Spleen (tissue), 11 donors: Measurements from ENCODE around the gene KLHDC4. TPM values are rescaled to one million over a fixed set of nuclear protein-coding genes. Genes with fewer than 3 reads are reported as not detected.
A peak's percentile ranks its signal among the peaks of the same experiment; 100 is the strongest.
"Not testable (repeated sequence)": the region's sequence is repeated elsewhere in the genome, so short reads cannot be mapped to it uniquely, and the experiment has no call there.

Experiments
- DNase-seq: peaks from one replicate; pipeline ENCODE4 v3.0.0-alpha.2; 2020
- H3K27ac ChIP-seq, 8 donors: fragments of 200-600 bp; sonication (generic) in 7 of 8; 1 replicate in 4 of 8; 2 replicates in 4 of 8; pipeline versions ENCODE4 v1.5.0 to v1.8.0; 2016 to 2021; ENCODE audit warnings: inconsistent platforms in 4 of 8, mild to moderate bottlenecking in 4 of 8, moderate library complexity in 1 of 8
- H3K27me3 ChIP-seq, 7 donors: fragments of 200-600 bp; sonication (generic) in 6 of 7; replicated peaks in 1 of 7; 1 replicate in 4 of 7; 2 replicates in 3 of 7; pipeline versions ENCODE4 v1.5.0 to v1.8.0; 2016 to 2021; ENCODE audit warnings: inconsistent platforms in 3 of 7, mild to moderate bottlenecking in 1 of 7
- H3K36me3 ChIP-seq, 6 donors: fragments of 200-600 bp; sonication (generic) in 5 of 6; 1 replicate in 4 of 6; 2 replicates in 2 of 6; pipeline versions ENCODE4 v1.5.0 to v1.8.0; 2016 to 2021; ENCODE audit warnings: inconsistent platforms in 2 of 6
- H3K4me1 ChIP-seq, 6 donors: fragments of 200-600 bp; sonication (generic) in 5 of 6; 1 replicate in 3 of 6; 2 replicates in 3 of 6; pipeline versions ENCODE4 v1.5.0 to v1.8.0; 2016 to 2021; ENCODE audit warnings: inconsistent platforms in 3 of 6
- H3K4me3 ChIP-seq, 8 donors: fragments of 200-600 bp; sonication (generic) in 7 of 8; 1 replicate in 4 of 8; 2 replicates in 4 of 8; pipeline versions ENCODE4 v1.5.0 to v1.8.0; 2016 to 2021; ENCODE audit warnings: inconsistent platforms in 4 of 8, mild to moderate bottlenecking in 4 of 8, moderate library complexity in 2 of 8
- H3K9me3 ChIP-seq, 8 donors: fragments of 200-600 bp; sonication (generic) in 7 of 8; 1 replicate in 4 of 8; 2 replicates in 4 of 8; pipeline versions ENCODE4 v1.5.0 to v1.8.0; 2016 to 2021; ENCODE audit warnings: inconsistent platforms in 4 of 8
- CTCF ChIP-seq, 11 experiments: fragments of 200-600 bp in 7 of 11; fragments of 450-650 bp in 4 of 11; sonication (generic) in 4 of 11; IDR thresholded peaks in 8 of 11; conservative IDR thresholded peaks in 3 of 11; 1 replicate in 7 of 11; 2 replicates in 4 of 11; pipeline versions ENCODE4 v1.4.0 to v1.8.0; 2016 to 2021; ENCODE audit warnings: antibody characterized with exemption in 11 of 11, inconsistent platforms in 4 of 11, mild to moderate bottlenecking in 1 of 11
- POLR2A ChIP-seq, 3 donors: fragments of 450-650 bp; IDR thresholded peaks; one replicate each; pipeline ENCODE4 v1.5.1; 2017; ENCODE audit warnings: antibody characterized with exemption in 3 of 3, mild to moderate bottlenecking in 1 of 3
- POLR2AphosphoS5 ChIP-seq, 3 donors: sonication (generic); formaldehyde crosslinking; IDR thresholded peaks; one replicate each; pipeline ENCODE4 v1.5.1; 2017; ENCODE audit warnings: antibody characterized with exemption in 3 of 3
- WGBS, 5 donors: extraction: QIAGEN DNeasy Blood & Tissue Kit in 3 of 5; methylation state at CpG; one replicate each; pipeline versions ENCODE4 v1.1.5 to v1.1.7; 2013 to 2018; 5-methylcytosine and 5-hydroxymethylcytosine counted together
- intact Hi-C: fragments of 100-400 bp; cut with DNase I; formaldehyde crosslinking; loops from one replicate; pipeline ENCODE4 v1.15.0; 2023; ENCODE audit warnings: low total_unique reads
- polyA plus RNA-seq, 3 donors: library from polyadenylated mRNA; stranded (reverse); fragments of 200-250 nt; gene quantifications; one replicate each; pipeline ENCODE4 v1.2.1, GENCODE V29; 2013
- total RNA-seq, 7 donors: library from RNA; depleted of rRNA in 3 of 7; stranded (reverse); fragments of >200 nt in 3 of 7; fragmentation: NEBNext Ultra II Directional in 4 of 7; extraction: Animal tissue kit (Norgen Biotek cat#: 25700) in 4 of 7; gene quantifications; one replicate each; pipeline versions ENCODE4 v1.1.0 to v1.2.1, GENCODE V29; 2016 to 2021
- donor health status: healthy with polysubstance abuse.
- donor health status: DM: no; HTN: no; CAD: no; lungs with moderate emphysema.
- donor health status: DM: no; HTN: no; CAD: no.
- donor health status: Bipolar disorder and iron deficiency.
- donor health status: healthy.
- donor health status: DM: no; HTN: no; CAD: no.
- donor health status: DM: yes; HTN: yes; CAD: no.

The KLHDC4 gene
- total and polyA plus RNA-seq, 10 donors, result 30.2 to 91.7 (median 56.7) TPM

GRCh38 chr16:87723226-87723623 is 42.6 kb downstream of the KLHDC4 start:
- intact Hi-C loops, result no loop called here
- peak; percentile 83 for DNase-seq
- Histone ChIP-seq H3K4me1 (peaks cover 0 to 27% (median 11%) of the 10 kb centered on the region in 6 donors), H3K9me3 (no peaks in the 10 kb centered on the region), H3K27me3 (no peaks in the 10 kb centered on the region), H3K36me3 (peaks cover 0 to 93% (median 40%) of the 10 kb centered on the region in 6 donors), H3K27ac (no peak overlapping the region), H3K4me3 (no peak overlapping the region)
- 27 to 51% (median 40%) methylated on average over 12 of the region's 12 CpGs for WGBS, 5 donors
- TF ChIP-seq POLR2AphosphoS5 (IDR thresholded peaks at IDR 0.05) (peak in 2 of 3 donors; percentile 66 to 69), CTCF (IDR thresholded peaks at IDR 0.05 in 8 of 11, conservative IDR thresholded peaks at IDR 0.05 in 3 of 11) (no peak)

- no peak overlapping the region for H3K4me3 ChIP-seq
- 92 to 98% (median 94%) methylated on average over 10 to 19 of the region's 19 CpGs for WGBS, 5 donors
- intact Hi-C loops, result no loop called here
- no peaks in the 10 kb centered on the region for H3K9me3 ChIP-seq
- DNase-seq, result no peak
- peaks cover 0 to 27% (median 11%) of the 10 kb centered on the region in 6 donors for H3K4me1 ChIP-seq
- TF ChIP-seq POLR2AphosphoS5 (IDR thresholded peaks at IDR 0.05) (no peak), POLR2A (IDR thresholded peaks at IDR 0.05) (no peak), CTCF (IDR thresholded peaks at IDR 0.05 in 8 of 11, conservative IDR thresholded peaks at IDR 0.05 in 3 of 11) (no peak)
- no peak overlapping the region for H3K27ac ChIP-seq
- peaks cover 0 to 91% (median 37%) of the 10 kb centered on the region in 6 donors for H3K36me3 ChIP-seq
- no peaks in the 10 kb centered on the region for H3K27me3 ChIP-seq
Observed at GRCh38 chr16:87722590-87723225, 43.1 kb downstream of the KLHDC4 start.

GRCh38 chr16:87721622-87722585 is 43.9 kb downstream of the KLHDC4 start:
- intact Hi-C loops, result no loop called here
- Histone ChIP-seq H3K27ac (no peak overlapping the region), H3K27me3 (no peaks in the 10 kb centered on the region), H3K9me3 (no peaks in the 10 kb centered on the region), H3K4me3 (no peak overlapping the region), H3K4me1 (peaks cover 0 to 27% (median 11%) of the 10 kb centered on the region in 6 donors), H3K36me3 (peaks cover 0 to 90% (median 41%) of the 10 kb centered on the region in 6 donors)
- WGBS, 5 donors, result 87 to 91% (median 90%) methylated on average over 32 to 33 of the region's 33 CpGs
- TF ChIP-seq CTCF (IDR thresholded peaks at IDR 0.05 in 8 of 11, conservative IDR thresholded peaks at IDR 0.05 in 3 of 11) (no peak), POLR2A (IDR thresholded peaks at IDR 0.05) (no peak), POLR2AphosphoS5 (IDR thresholded peaks at IDR 0.05) (peak in 2 of 3 donors; percentile 7 to 9)
- no peak for DNase-seq

GRCh38 chr16:87720446-87720845 is 45.3 kb downstream of the KLHDC4 start:
- H3K4me3 ChIP-seq, result no peak overlapping the region
- intact Hi-C loops, result no loop called here
- H3K27ac ChIP-seq, result no peak overlapping the region
- no peak for DNase-seq
- TF ChIP-seq POLR2AphosphoS5 (IDR thresholded peaks at IDR 0.05) (no peak), POLR2A (IDR thresholded peaks at IDR 0.05) (no peak), CTCF (IDR thresholded peaks at IDR 0.05 in 8 of 11, conservative IDR thresholded peaks at IDR 0.05 in 3 of 11) (no peak)
- peaks cover 0 to 97% (median 44%) of the 10 kb centered on the region in 6 donors for H3K36me3 ChIP-seq
- H3K4me1 ChIP-seq, result peaks cover 0 to 25% (median 11%) of the 10 kb centered on the region in 6 donors
- H3K27me3 ChIP-seq, result no peaks in the 10 kb centered on the region
- no peaks in the 10 kb centered on the region for H3K9me3 ChIP-seq
- 92 to 98% (median 96%) methylated on average over 21 to 24 of the region's 24 CpGs for WGBS, 5 donors

- H3K36me3 ChIP-seq, result peaks cover 0 to 97% (median 59%) of the 10 kb centered on the region in 6 donors
- H3K27ac ChIP-seq, H3K9me3 ChIP-seq, intact Hi-C loops, DNase-seq, H3K4me3 ChIP-seq, H3K27me3 ChIP-seq: not testable (repeated sequence)
- whole genome bisulfite sequencing, 5 donors, result 92 to 99% (median 97%) methylated on average over 11 to 28 of the region's 28 CpGs
- H3K4me1 ChIP-seq, result peaks cover 0 to 17% (median 15%) of the 10 kb centered on the region in 6 donors
Observed at GRCh38 chr16:87718831-87719230, 47.0 kb downstream of the KLHDC4 start.
